Panc1 (cell line): ENCODE results near the gene AIFM3. TPM values are rescaled to one million over a fixed set of nuclear protein-coding genes. Genes with fewer than 3 reads are reported as not detected.

Experiments
- ATAC-seq: fragments of 200-7000 bp; cut with Tn5 transposase; 2 replicates; pipeline ENCODE4 v1.9.1; 2020; ENCODE audit warnings: mild to moderate bottlenecking, moderate library complexity
- BruUV-seq: library from RNA; stranded (reverse); fragments of 400-500 nt; replicated peaks from 2 replicates; lab custom pipeline; 2021; lab: Mats Ljungman, UMichigan
- CTCF ChIA-PET: fragments of 300-600 bp; sonication (Branson Sonifier 250); formaldehyde crosslinking; loops from one replicate; lab custom pipeline; 2022; ENCODE audit warnings: antibody characterized with exemption; lab: Charles Lee
- POLR2A ChIA-PET: fragments of 300-600 bp; sonication (Branson Sonifier 250); formaldehyde crosslinking; loops from one replicate; lab custom pipeline; 2022; ENCODE audit warnings: antibody characterized with exemption; lab: Charles Lee
- DNase-seq: peaks from one replicate; pipeline ENCODE4 v3.0.0-alpha.2; 2010; ENCODE audit warnings: low read depth, low spot score
- H3K27ac ChIP-seq: 2 replicates; pipeline ENCODE4 v1.5.1; 2011; ENCODE audit warnings: mild to moderate bottlenecking, low read length, inconsistent platforms
- H3K27me3 ChIP-seq: fragments of 200-500 bp; sonication (Bioruptor generic); 2 replicates; pipeline ENCODE4 v1.6.0; 2014; ENCODE audit warnings: low read length, inconsistent platforms; ENCODE audit not compliant: control insufficient read depth, insufficient read depth
- H3K36me3 ChIP-seq: fragments of 200-500 bp; sonication (Bioruptor generic); 2 replicates; pipeline ENCODE4 v1.5.1; 2014; ENCODE audit warnings: inconsistent platforms, mild to moderate bottlenecking, low read length, moderate library complexity; ENCODE audit not compliant: control insufficient read depth, insufficient read depth
- H3K4me1 ChIP-seq: 2 replicates; pipeline ENCODE4 v1.5.1; 2011; ENCODE audit warnings: inconsistent platforms, mild to moderate bottlenecking, low read length, moderate library complexity; ENCODE audit not compliant: control insufficient read depth, insufficient read depth
- H3K4me3 ChIP-seq, 2 experiments: 2 replicates each; pipeline ENCODE4 v1.5.1; 2011 to 2012; ENCODE audit warnings: low read depth in 2 of 2, low read length in 2 of 2, mild to moderate bottlenecking in 2 of 2, inconsistent platforms in 1 of 2, moderate library complexity in 1 of 2
- H3K9me3 ChIP-seq: fragments of 200-500 bp; sonication (Bioruptor generic); 2 replicates; pipeline ENCODE4 v1.5.1; 2014; ENCODE audit warnings: low read depth, mild to moderate bottlenecking, inconsistent platforms, low read length, moderate library complexity; ENCODE audit not compliant: control insufficient read depth, insufficient read depth
- CTCF ChIP-seq: fragments of 450-650 bp; IDR thresholded peaks from 2 replicates; pipeline ENCODE4 v1.5.1; 2017; ENCODE audit warnings: mild to moderate bottlenecking
- POLR2AphosphoS5 ChIP-seq: IDR thresholded peaks from 2 replicates; pipeline ENCODE4 v1.6.1; 2012; ENCODE audit warnings: mild to moderate bottlenecking, low read depth, low read length, moderate library complexity
- REST ChIP-seq, 2 experiments: IDR thresholded peaks; 2 replicates each; pipeline ENCODE4 v1.6.1; 2011 to 2012; ENCODE audit warnings: low read depth in 2 of 2, control low read depth in 1 of 2, low read length in 1 of 2, mild to moderate bottlenecking in 1 of 2, moderate library complexity in 1 of 2; ENCODE audit not compliant: insufficient read depth in 1 of 2
- SIN3A ChIP-seq: IDR thresholded peaks from 2 replicates; pipeline ENCODE4 v1.6.1; 2012; ENCODE audit warnings: low read depth, mild to moderate bottlenecking, low read length, moderate library complexity, borderline replicate concordance; ENCODE audit not compliant: insufficient read depth
- TCF7L2 ChIP-seq: IDR thresholded peaks from 2 replicates; pipeline ENCODE4 v1.6.1; 2011; ENCODE audit warnings: mild to moderate bottlenecking, low read depth, low read length, inconsistent platforms
- in situ Hi-C: cut with HindIII; loops from 2 replicates; pipeline ENCODE4 v1.10.0; 2016; ENCODE audit warnings: low sequenced_read_pairs, low pct_unique_long_range_greater_than_20kb
- intact Hi-C: fragments of 100-400 bp; cut with micrococcal nuclease; formaldehyde crosslinking; loops from one replicate; pipeline ENCODE4 v1.10.0; 2022; ENCODE audit not compliant: unreplicated experiment
- total RNA-seq: library from RNA; stranded (reverse); gene quantifications from one replicate; pipeline ENCODE4 v1.2.1, GENCODE V29; 2021; ENCODE audit not compliant: unreplicated experiment

AIFM3 gene
- total RNA-seq, 1 experiment from 2014 or later: 2.7 TPM

GRCh38 chr22:20989323-20990138 is 22.5 kb downstream of the AIFM3 start:
- Histone ChIP-seq H3K36me3 (no peaks in the 10 kb centered on the region), H3K27me3 (no peaks in the 10 kb centered on the region), H3K27ac (no peak overlapping the region), H3K4me3 (no peak overlapping the region), H3K4me1 (no peaks in the 10 kb centered on the region), H3K9me3 (no peaks in the 10 kb centered on the region)
- TF ChIP-seq TCF7L2: no peak
- no peak for TF ChIP-seq CTCF
- no peak for TF ChIP-seq POLR2AphosphoS5
- no peak for TF ChIP-seq SIN3A
- no peak for TF ChIP-seq REST (IDR thresholded peaks at IDR 0.05; ENCODE audit: insufficient read depth in 1 of 2, low read depth in 2 of 2, low read length in 1 of 2)
- intact Hi-C loops: no loop called here
- DNase-seq: no peak
- no peak for ATAC-seq
- no TSS peak for BruUV-seq
- CTCF ChIA-PET: no interaction called here
- POLR2A ChIA-PET: interaction anchor here (1.3 kb wide), 1 partner anchor 10 kb away, joined by 3 read pairs; no protein-coding TSS in a partner anchor
- in situ Hi-C loops: no loop called here

- ChIA-PET POLR2A (interaction anchor here (0.6 to 1.3 kb wide), 3 partner anchors 9 to 159 kb away, joined by 3 to 7 read pairs (median 3); no protein-coding TSS in a partner anchor), CTCF (no interaction called here)
- no peaks in the 10 kb centered on the region for H3K9me3 ChIP-seq
- no peaks in the 10 kb centered on the region for H3K27me3 ChIP-seq
- TF ChIP-seq SIN3A: no peak
- TF ChIP-seq CTCF: no peak
- BruUV-seq: no TSS peak
- no peak for DNase-seq
- in situ Hi-C loops (no loop called here), intact Hi-C loops (no loop called here)
- no peak overlapping the region for H3K4me3 ChIP-seq
- H3K36me3 ChIP-seq: no peaks in the 10 kb centered on the region
- ATAC-seq: no peak
- no peaks in the 10 kb centered on the region for H3K4me1 ChIP-seq
- H3K27ac ChIP-seq: no peak overlapping the region
These were observed 23.4 kb downstream of the AIFM3 start for GRCh38 chr22:20990184-20991180.
